GM19193 (cell line): ENCODE data around the gene WDR82.

Experiments
- POLR2A ChIP-seq: IDR thresholded peaks from 4 replicates; pipeline ENCODE4 v1.6.1; 2011; ENCODE audit not compliant: insufficient read depth, insufficient read length; ENCODE audit errors: extremely low read depth

WDR82 gene

DNA sequence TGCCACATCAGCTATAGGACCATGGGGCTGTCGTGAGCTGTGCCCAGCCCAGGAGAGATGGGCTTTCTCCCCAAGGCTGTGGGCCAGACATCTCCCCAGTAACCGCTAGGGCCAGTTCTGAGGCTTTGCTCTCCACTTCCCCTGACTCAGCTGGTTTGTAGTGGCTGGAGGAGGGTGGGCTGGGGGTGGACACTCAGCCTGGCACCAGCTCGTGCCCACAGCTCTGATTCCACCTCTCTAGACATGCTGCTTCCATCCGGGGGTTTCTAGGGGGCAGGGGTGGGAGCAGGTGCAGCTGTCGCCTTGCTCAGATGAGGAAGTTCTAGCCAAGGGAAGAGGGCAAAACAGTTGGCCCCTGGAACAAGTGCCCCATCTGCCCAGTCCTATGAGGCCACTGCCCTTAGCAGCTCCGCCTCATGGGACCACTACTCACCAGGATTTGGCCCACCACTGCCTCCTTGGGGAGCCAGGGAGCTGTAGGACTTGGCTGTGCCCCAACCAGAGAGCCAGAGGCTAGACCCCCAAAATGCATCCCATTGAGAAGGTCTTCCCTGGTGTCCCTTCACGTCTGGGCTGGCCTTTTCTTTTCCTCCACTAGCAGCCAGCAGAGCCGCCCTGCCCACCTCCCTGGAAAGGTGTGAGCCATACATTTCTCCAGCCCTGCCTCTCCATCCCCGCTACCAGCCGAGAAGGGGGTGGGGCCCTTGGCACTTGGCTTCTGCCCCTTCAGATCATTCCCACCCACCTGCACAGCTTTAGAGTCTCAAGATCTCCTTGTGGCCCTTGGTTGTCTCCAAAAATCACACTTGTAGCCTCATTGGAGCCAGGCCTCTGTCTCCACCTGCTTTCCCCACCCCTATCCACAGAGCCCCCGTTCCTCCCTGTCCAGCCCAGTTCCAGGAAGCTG lies 19.0 kb upstream of the WDR82 start:
- no peak for TF ChIP-seq POLR2A

DNA sequence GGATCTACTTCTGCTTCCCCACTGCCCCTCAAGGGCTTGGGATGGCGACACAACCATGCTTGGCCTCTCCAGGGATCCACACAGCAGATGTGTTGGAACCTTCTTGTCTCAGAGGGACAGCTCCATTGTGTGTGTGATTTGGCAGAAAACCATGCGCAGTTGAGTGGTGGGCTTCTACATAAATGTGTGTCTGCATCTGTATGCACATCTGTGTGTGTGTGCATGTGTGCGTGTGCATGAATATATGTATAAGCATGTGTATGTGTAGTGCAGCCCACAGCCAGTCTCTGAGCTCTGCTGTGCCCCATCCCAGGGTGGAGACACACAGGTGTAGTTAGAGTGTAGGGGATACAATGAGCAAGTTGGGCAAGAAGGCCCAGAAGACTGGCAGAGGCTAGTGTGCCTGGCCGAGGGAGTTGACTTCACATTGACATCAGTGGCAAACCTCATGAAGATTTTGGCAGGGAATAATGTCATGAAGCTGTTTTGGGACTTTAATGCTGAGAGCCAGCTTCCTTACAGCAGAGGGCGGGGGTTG lies 17.3 kb upstream of the WDR82 start:
- no peak for TF ChIP-seq POLR2A

DNA sequence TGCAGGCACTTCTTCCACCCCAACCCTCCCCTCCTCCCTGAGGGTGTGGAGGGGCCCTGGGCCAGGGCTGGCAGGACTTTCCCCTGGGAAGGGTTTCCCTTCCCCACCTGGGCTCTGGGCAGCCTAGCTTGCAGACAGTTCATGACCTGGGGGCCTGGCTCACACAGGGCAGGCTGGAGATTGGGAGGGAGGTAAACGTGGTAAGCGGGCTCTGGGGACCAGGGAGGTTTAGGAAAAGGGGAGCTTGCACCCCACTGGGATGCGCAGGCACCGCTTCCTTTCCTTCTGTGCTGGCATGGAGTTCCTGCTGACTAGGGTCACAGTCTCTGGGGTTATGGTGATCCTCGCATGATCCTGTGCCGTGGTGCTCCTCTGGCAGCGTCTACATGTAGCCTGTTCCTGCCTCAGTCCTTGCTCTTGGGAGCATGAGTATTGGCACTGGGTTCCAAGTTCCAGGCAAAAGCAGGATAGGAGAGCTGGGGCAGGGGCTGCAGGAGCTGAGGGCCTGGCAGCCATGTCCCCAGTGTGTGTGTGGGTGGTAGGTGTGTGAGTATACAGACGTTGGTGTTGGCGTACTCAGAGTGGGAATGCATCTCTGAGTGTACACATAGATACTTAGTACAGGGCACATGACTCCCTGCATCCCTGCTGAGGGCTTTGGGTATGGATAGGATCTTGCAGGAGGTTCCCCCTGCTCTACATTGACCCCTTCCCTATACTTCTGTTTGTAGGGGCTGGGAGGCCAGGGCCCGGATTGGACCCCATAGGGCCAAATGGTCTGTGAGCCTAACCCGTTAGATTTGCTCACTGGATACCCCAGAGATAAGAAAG lies 16.1 kb upstream of the WDR82 start:
- TF ChIP-seq POLR2A = no peak

- TF ChIP-seq POLR2A = no peak
Observed at GRCh38 chr3:52293491-52294319, 15.3 kb upstream of the WDR82 start.

- no peak for TF ChIP-seq POLR2A
Observed at GRCh38 chr3:52292247-52293065, 14.0 kb upstream of the WDR82 start.

- no peak for TF ChIP-seq POLR2A
Observed at GRCh38 chr3:52291508-52292181, 13.2 kb upstream of the WDR82 start.

- no peak for TF ChIP-seq POLR2A
Observed at GRCh38 chr3:52290596-52291507, 12.4 kb upstream of the WDR82 start.

DNA sequence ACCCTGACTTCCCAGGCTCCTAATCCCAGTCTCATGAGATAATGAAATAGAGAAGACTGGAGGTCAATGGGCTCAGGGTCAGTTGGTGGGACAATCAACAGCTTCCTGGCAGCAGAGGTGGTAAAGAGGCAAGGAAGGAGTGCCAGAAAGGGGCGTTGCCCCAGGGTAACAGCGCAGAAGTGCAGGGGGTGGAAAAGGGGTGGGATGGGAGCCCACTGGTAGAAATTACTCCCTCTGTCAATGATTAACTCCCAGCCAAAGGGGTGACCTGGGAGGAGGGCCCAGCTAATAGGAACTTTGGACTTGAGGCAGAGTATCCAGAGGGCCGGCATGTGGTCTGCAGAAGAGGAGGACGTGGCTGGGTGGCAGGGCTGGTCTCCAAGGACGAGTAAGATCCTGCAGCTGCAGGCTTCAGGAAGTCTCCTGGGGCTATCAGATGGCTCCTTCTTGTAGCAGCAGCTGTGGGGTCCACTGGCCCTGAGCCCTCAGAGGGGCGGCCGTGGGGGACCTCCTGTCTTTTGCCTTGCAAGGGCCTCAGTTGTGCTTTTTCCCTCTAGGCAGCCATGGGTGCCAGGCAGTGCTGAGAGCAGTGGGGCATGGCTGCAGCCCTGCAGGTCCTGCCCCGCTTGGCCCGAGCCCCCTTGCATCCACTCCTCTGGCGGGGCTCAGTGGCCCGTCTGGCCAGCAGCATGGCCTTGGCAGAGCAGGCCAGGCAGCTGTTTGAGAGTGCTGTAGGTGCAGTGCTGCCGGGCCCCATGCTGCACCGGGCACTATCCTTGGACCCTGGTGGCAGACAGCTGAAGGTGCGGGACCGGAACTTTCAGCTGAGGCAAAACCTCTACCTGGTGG lies 11.5 kb upstream of the WDR82 start:
- TF ChIP-seq POLR2A = no peak

DNA sequence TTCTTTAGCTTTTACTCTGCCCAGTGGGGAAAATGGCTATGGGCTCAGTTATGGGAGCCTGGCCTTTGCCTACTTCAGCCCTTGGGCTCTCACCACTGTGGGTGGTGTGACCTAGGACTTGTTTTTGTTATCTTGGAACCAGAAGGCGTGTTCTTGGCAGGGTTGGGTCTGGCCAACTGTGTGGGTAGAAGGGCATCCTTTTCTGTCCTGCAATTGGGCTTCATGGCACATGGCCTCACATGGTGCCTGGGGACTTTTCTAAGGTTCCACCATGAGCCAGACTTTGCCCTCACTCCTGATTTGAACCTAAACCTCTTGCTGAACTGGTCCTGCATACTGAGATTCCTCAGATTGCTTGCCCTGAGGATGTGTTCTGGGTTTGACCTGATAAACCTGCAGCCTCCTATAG lies 10.9 kb upstream of the WDR82 start:
- no peak for TF ChIP-seq POLR2A

DNA sequence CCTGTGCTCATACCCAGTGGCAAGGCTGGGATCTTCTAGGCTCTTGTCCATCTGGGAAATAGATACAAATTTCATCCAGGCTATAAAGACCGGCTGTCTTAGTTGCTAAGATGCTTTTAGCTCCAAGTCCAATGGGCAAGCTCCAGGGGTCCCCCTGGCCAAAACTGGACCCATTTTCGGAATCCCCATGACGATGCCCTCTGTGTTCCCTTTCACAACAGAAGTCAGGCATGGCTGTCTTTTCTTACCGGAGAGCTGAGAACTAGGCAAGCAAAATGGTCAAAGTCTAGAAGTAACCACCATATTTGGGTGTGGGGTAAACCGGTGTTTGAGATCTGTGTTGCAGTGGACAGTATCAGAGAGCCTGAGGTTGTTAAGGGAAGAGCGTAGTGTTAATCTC lies 10.2 kb upstream of the WDR82 start:
- no peak for TF ChIP-seq POLR2A

- TF ChIP-seq POLR2A = no peak
Observed at GRCh38 chr3:52286777-52287110, 8.3 kb upstream of the WDR82 start.

DNA sequence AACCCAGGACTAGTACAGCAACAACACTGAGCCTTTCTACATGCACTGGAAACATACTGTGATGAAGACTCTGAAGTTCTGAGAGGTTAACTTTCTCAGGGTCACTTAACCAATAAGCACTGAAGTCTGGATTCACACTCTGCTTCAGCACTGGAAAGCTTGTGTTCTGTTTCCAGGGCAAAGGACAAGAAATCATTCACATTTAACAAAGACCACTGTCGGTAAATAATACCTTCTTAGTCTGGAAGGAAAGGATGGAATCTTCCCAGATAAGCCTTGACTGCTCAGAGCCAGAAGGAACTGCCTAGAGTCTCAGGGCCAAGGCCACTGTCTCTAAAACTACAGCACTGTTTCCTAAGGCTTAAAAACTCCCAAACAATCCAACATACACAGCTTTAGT lies 4.9 kb upstream of the WDR82 start:
- TF ChIP-seq POLR2A = no peak
